H1 (cell line): ENCODE data around the gene SULT1A4. TPM values are rescaled to one million over a fixed set of nuclear protein-coding genes. Genes with fewer than 3 reads are reported as not detected.
"Not testable (repeated sequence)": the region's sequence is repeated elsewhere in the genome, so short reads cannot be mapped to it uniquely, and the experiment has no call there.

Experiments used
- CTCF ChIA-PET: fragments of 300-600 bp; sonication (Branson Sonifier 250); formaldehyde crosslinking; loops from one replicate; lab custom pipeline; 2021; ENCODE audit not compliant: partially characterized antibody; lab: Charles Lee
- POLR2A ChIA-PET: fragments of 300-600 bp; sonication (Branson Sonifier 250); formaldehyde crosslinking; loops from one replicate; lab custom pipeline; 2021; ENCODE audit warnings: inconsistent platforms; ENCODE audit not compliant: partially characterized antibody; lab: Charles Lee
- DNase-seq, 2 experiments: peaks; one replicate each; pipeline versions ENCODE4 v3.0.0 to v3.0.0-alpha.2; 2010 to 2022; ENCODE audit warnings: low spot score in 2 of 2, low read depth in 1 of 2, mixed read lengths in 1 of 2
- FAIRE-seq: peaks from 2 replicates; lab custom pipeline; 2011; peaks lifted over from hg19 to GRCh38; lab: Jason Lieb, UNC
- H2AFZ ChIP-seq: 2 replicates; pipeline ENCODE4 v1.8.1; 2012; ENCODE audit warnings: low read length, inconsistent platforms
- H2AK5ac ChIP-seq: 2 replicates; pipeline ENCODE4 v1.6.1; 2013; ENCODE audit warnings: low read depth, low read length
- H2BK120ac ChIP-seq: replicated peaks from 2 replicates; pipeline ENCODE3; 2013; ENCODE audit warnings: low read depth, low read length, inconsistent platforms
- H2BK12ac ChIP-seq: 2 replicates; pipeline ENCODE4 v1.6.1; 2013; ENCODE audit warnings: low read depth, low read length
- H2BK15ac ChIP-seq: 2 replicates; pipeline ENCODE4 v1.6.1; 2013; ENCODE audit warnings: low read length
- H2BK20ac ChIP-seq: 2 replicates; pipeline ENCODE4 v1.6.1; 2013; ENCODE audit warnings: low read length
- H2BK5ac ChIP-seq: 2 replicates; pipeline ENCODE4 v1.6.1; 2013; ENCODE audit warnings: low read depth, low read length
- H3K14ac ChIP-seq: 2 replicates; pipeline ENCODE4 v1.6.1; 2013; ENCODE audit warnings: inconsistent platforms; ENCODE audit not compliant: insufficient read length
- H3K18ac ChIP-seq: 2 replicates; pipeline ENCODE4 v1.6.1; 2013; ENCODE audit warnings: low read length; ENCODE audit errors: extremely low read depth
- H3K23ac ChIP-seq: 2 replicates; pipeline ENCODE4 v1.6.1; 2013; ENCODE audit warnings: inconsistent platforms; ENCODE audit not compliant: insufficient read length
- H3K23me2 ChIP-seq: 2 replicates; pipeline ENCODE4 v1.6.1; 2013; ENCODE audit warnings: low read depth, low read length
- H3K27ac ChIP-seq: 2 replicates; pipeline ENCODE4 v1.6.1; 2011; ENCODE audit warnings: low read depth, low read length, inconsistent platforms
- H3K27me3 ChIP-seq, 4 experiments: replicated peaks in 1 of 4; 1 replicate in 1 of 4; 2 replicates in 3 of 4; pipeline versions ENCODE4 v1.6.1 to v1.8.1; 2011 to 2013; ENCODE audit warnings: low read length in 3 of 4, mild to moderate bottlenecking in 3 of 4, inconsistent platforms in 2 of 4, mixed read lengths in 2 of 4, moderate library complexity in 1 of 4; ENCODE audit not compliant: control insufficient read depth in 3 of 4, insufficient read depth in 3 of 4; ENCODE audit errors: extremely low read depth in 1 of 4
- H3K36me3 ChIP-seq, 4 experiments: 2 replicates each; pipeline versions ENCODE4 v1.6.1 to v1.8.1; 2011 to 2013; ENCODE audit warnings: mild to moderate bottlenecking in 4 of 4, low read length in 3 of 4, moderate library complexity in 2 of 4, control low read depth in 1 of 4, inconsistent platforms in 1 of 4; ENCODE audit not compliant: insufficient read depth in 4 of 4, control insufficient read depth in 2 of 4
- H3K4ac ChIP-seq: replicated peaks from 2 replicates; pipeline ENCODE3; 2013; ENCODE audit warnings: low read length, low read depth, mixed read lengths, inconsistent platforms; ENCODE audit not compliant: insufficient read length
- H3K4me1 ChIP-seq, 4 experiments: replicated peaks in 1 of 4; 1 replicate in 1 of 4; 2 replicates in 3 of 4; pipeline versions ENCODE4 v1.6.1 to v1.8.1; 2011 to 2013; ENCODE audit warnings: low read length in 3 of 4, inconsistent platforms in 2 of 4, mixed read lengths in 1 of 4; ENCODE audit not compliant: insufficient read depth in 4 of 4, control insufficient read depth in 3 of 4
- H3K4me2 ChIP-seq, 2 experiments: 2 replicates each; pipeline versions ENCODE4 v1.6.1 to v1.8.1; 2011 to 2013; ENCODE audit warnings: low read depth in 2 of 2, low read length in 2 of 2, control low read depth in 1 of 2, inconsistent platforms in 1 of 2, mild to moderate bottlenecking in 1 of 2; ENCODE audit not compliant: insufficient read depth in 1 of 2
- H3K4me3 ChIP-seq, 4 experiments: fragments of 200-600, 300-600 bp in 1 of 4; sonication (generic), shearing (Covaris generic), sonication (Bioruptor Twin) in 1 of 4; 2 replicates each; pipeline versions ENCODE4 v1.5.1 to v1.8.1; 2011 to 2016; ENCODE audit warnings: low read length in 4 of 4, low read depth in 3 of 4, control low read depth in 2 of 4, inconsistent platforms in 2 of 4, mild to moderate bottlenecking in 2 of 4, mixed read lengths in 1 of 4, moderate library complexity in 1 of 4; ENCODE audit not compliant: insufficient read depth in 2 of 4; ENCODE audit errors: extremely low read depth in 1 of 4
- H3K56ac ChIP-seq: replicated peaks from 2 replicates; pipeline ENCODE3; 2013; ENCODE audit warnings: low read depth, mild to moderate bottlenecking, mixed read lengths, low read length, inconsistent platforms; ENCODE audit not compliant: insufficient read length
- H3K79me1 ChIP-seq: 2 replicates; pipeline ENCODE4 v1.6.1; 2013; ENCODE audit warnings: low read depth, low read length, control low read depth
- H3K79me2 ChIP-seq, 2 experiments: 2 replicates each; pipeline versions ENCODE4 v1.6.1 to v1.8.1; 2012 to 2013; ENCODE audit warnings: low read length in 2 of 2, mild to moderate bottlenecking in 2 of 2, inconsistent platforms in 1 of 2; ENCODE audit not compliant: insufficient read depth in 2 of 2, control insufficient read depth in 1 of 2
- H3K9ac ChIP-seq, 4 experiments: replicated peaks in 1 of 4; 1 replicate in 1 of 4; 2 replicates in 3 of 4; pipeline versions ENCODE4 v1.6.1 to v1.8.1; 2011 to 2013; ENCODE audit warnings: low read depth in 3 of 4, low read length in 3 of 4, control low read depth in 2 of 4, mild to moderate bottlenecking in 2 of 4, moderate library complexity in 2 of 4, inconsistent platforms in 1 of 4; ENCODE audit errors: extremely low read depth in 1 of 4
- H3K9me3 ChIP-seq, 2 experiments: 2 replicates each; pipeline versions ENCODE4 v1.6.1 to v1.8.1; 2012 to 2013; ENCODE audit warnings: mild to moderate bottlenecking in 2 of 2, moderate library complexity in 2 of 2, control low read depth in 1 of 2, inconsistent platforms in 1 of 2, low read depth in 1 of 2, low read length in 1 of 2, mixed read lengths in 1 of 2; ENCODE audit not compliant: insufficient read depth in 2 of 2
- H4K20me1 ChIP-seq, 2 experiments: replicated peaks in 1 of 2; 2 replicates each; pipeline versions ENCODE3 to v1.8.1; 2011 to 2013; ENCODE audit warnings: inconsistent platforms in 2 of 2, low read length in 2 of 2, mild to moderate bottlenecking in 1 of 2; ENCODE audit not compliant: insufficient read depth in 2 of 2, control insufficient read depth in 1 of 2
- H4K5ac ChIP-seq: 2 replicates; pipeline ENCODE4 v1.6.1; 2013; ENCODE audit warnings: low read length, low read depth, mixed read lengths, inconsistent platforms; ENCODE audit not compliant: insufficient read length
- H4K8ac ChIP-seq: 2 replicates; pipeline ENCODE4 v1.8.0; 2013; ENCODE audit warnings: mild to moderate bottlenecking, moderate library complexity, low read length, inconsistent platforms; ENCODE audit not compliant: insufficient read depth; ENCODE audit errors: extremely low read depth
- H4K91ac ChIP-seq: replicated peaks from 2 replicates; pipeline ENCODE3; 2013; ENCODE audit warnings: low read length, mixed read lengths, inconsistent platforms; ENCODE audit not compliant: insufficient read length
- WGBS, 2 experiments: shearing (Covaris generic) in 1 of 2; methylation state at CpG; one replicate each; pipeline versions ENCODE4 v1.1.6 to v1.1.7; 2013 to 2015; ENCODE audit warnings: low lambda C conversion rate in 2 of 2, mixed read lengths in 2 of 2, inconsistent platforms in 1 of 2, low coverage in 1 of 2, missing lambda C conversion rate in 1 of 2; ENCODE audit not compliant: insufficient replicate concordance in 2 of 2, insufficient coverage in 1 of 2, insufficient read length in 1 of 2; ENCODE audit errors: extremely low coverage in 1 of 2, missing lambda C conversion rate in 1 of 2; 5-methylcytosine and 5-hydroxymethylcytosine counted together
- polyA plus RNA-seq, 7 experiments: library from polyadenylated mRNA; depleted of rRNA in 3 of 7; stranded (reverse) in 5 of 7; unstranded in 2 of 7; fragments of >200 nt in 5 of 7; fragments of 200-250 nt in 2 of 7; gene quantifications; 1 replicate in 5 of 7; 2 replicates in 1 of 7; 4 replicates in 1 of 7; pipeline versions ENCODE4 v1.2.1 to v1.2.3, GENCODE V29; 2011 to 2013; ENCODE audit warnings: missing spikeins in 2 of 7, mixed read lengths in 2 of 7
- total RNA-seq: library from RNA; stranded (reverse); fragmentation: NEBNext Ultra II Directional; extraction: Animal tissue kit (Norgen Biotek cat#: 25700); gene quantifications from 2 replicates; pipeline ENCODE4 v1.2.1, GENCODE V29; 2021

Gene SULT1A4
- total and polyA plus RNA-seq, 2 of the 8 experiments (the other 6 are each of a cell fraction or from before 2014, with no cell fraction given): 0.82 to 1.7 TPM

DNA sequence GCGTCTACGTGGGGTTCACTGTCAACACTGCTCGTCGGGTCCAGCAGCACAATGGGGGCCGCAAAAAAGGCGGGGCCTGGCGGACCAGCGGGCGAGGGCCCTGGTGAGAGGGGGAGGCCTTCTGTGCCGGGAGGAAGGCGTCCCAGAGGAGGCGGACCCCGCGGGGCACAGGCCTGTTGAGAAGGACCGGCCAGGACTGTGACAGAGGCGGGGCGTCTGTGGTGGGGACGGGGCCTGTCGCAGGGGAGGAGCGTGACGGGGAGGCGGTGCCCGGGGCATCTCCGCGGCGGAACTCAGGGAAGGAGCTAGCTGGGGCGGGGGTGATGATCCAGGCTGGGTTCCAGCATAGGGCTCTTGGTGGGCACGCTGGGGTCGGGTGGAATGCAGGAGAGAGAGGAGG, 4.9 kb upstream of the SULT1A4 start:
- H3K4me3 ChIP-seq, H3K9ac ChIP-seq, H3K79me2 ChIP-seq, H4K91ac ChIP-seq, H4K20me1 ChIP-seq, H3K4ac ChIP-seq, H4K5ac ChIP-seq, CTCF ChIA-PET, H3K36me3 ChIP-seq, H3K79me1 ChIP-seq, H3K18ac ChIP-seq, H3K9me3 ChIP-seq, FAIRE-seq, POLR2A ChIA-PET, H3K4me1 ChIP-seq, H2AFZ ChIP-seq, H2BK120ac ChIP-seq, H4K8ac ChIP-seq, DNase-seq, H3K14ac ChIP-seq, H2BK15ac ChIP-seq, H3K27me3 ChIP-seq, H3K23me2 ChIP-seq, H2BK12ac ChIP-seq, H3K23ac ChIP-seq, H2BK20ac ChIP-seq, H2AK5ac ChIP-seq, H3K27ac ChIP-seq, H2BK5ac ChIP-seq, H3K4me2 ChIP-seq, H3K56ac ChIP-seq: not testable (repeated sequence)
- WGBS, 2 experiments: no CpG with 5 or more reads among the region's 29 CpGs

DNA sequence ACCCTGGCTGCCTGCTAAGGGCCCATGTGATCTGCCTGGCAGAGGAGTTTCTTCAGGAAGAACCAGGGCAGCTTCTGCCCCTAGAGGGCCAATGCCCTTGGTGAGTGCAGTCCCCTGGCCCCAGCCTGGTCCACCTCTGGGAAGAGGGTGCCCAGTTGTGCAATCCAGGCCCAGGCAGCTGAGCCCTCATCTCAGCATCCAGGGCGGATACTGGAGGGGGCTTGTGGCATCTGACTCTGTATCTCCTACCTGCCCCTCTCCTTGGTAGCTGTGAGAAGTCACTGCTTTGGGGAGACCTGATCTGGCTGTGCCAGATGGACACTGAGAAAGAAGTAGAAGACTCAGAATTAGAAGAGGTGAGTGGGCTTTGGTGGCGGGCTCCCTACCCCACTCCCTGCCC, 2.1 kb upstream of the SULT1A4 start:
- H3K23me2 ChIP-seq, H2AFZ ChIP-seq, H3K4me1 ChIP-seq, POLR2A ChIA-PET, H3K23ac ChIP-seq, H3K14ac ChIP-seq, H3K27me3 ChIP-seq, H2BK20ac ChIP-seq, FAIRE-seq, H3K4me2 ChIP-seq, H3K9me3 ChIP-seq, DNase-seq, H2AK5ac ChIP-seq, H3K79me1 ChIP-seq, CTCF ChIA-PET, H3K79me2 ChIP-seq, H3K4ac ChIP-seq, H3K36me3 ChIP-seq, H3K27ac ChIP-seq, H4K91ac ChIP-seq, H2BK12ac ChIP-seq, H3K18ac ChIP-seq, H3K56ac ChIP-seq, H4K8ac ChIP-seq, H4K5ac ChIP-seq, H2BK120ac ChIP-seq, H2BK15ac ChIP-seq, H3K4me3 ChIP-seq, H4K20me1 ChIP-seq, H3K9ac ChIP-seq, H2BK5ac ChIP-seq: not testable (repeated sequence)
- 93% methylated on average over 1 of the region's 2 CpGs; no CpG with 5 or more reads in 1 of the 2 experiments for WGBS, 2 experiments
